H1 (cell line): ENCODE measurements around the gene NFXL1. TPM values are rescaled to one million over a fixed set of nuclear protein-coding genes. Genes with fewer than 3 reads are reported as not detected.

Source experiments
- ATF3 ChIP-seq: IDR thresholded peaks from 2 replicates; pipeline ENCODE4 v1.6.1; 2011; ENCODE audit warnings: low read depth, mild to moderate bottlenecking, low read length; ENCODE audit not compliant: insufficient read depth
- CHD7 ChIP-seq: fragments of 300-600 bp; sonication (generic); IDR thresholded peaks from 2 replicates; pipeline ENCODE4 v1.7.1; 2012; ENCODE audit warnings: low read length, moderate library complexity, mild to moderate bottlenecking, inconsistent platforms; ENCODE audit not compliant: insufficient replicate concordance
- E2F6 ChIP-seq: IDR thresholded peaks from 2 replicates; pipeline ENCODE4 v1.6.1; 2012; ENCODE audit warnings: inconsistent platforms
- GABPA ChIP-seq: IDR thresholded peaks from 2 replicates; pipeline ENCODE4 v1.6.1; 2011; ENCODE audit warnings: mild to moderate bottlenecking, low read length, moderate library complexity, borderline replicate concordance; ENCODE audit not compliant: insufficient read depth
- POLR2AphosphoS5 ChIP-seq: IDR thresholded peaks from 2 replicates; pipeline ENCODE4 v1.6.1; 2011; ENCODE audit warnings: low read depth, low read length
- RFX5 ChIP-seq: IDR thresholded peaks from 2 replicates; pipeline ENCODE4 v1.6.1; 2011; ENCODE audit warnings: low read depth, low read length, improper control_type of control experiment, borderline replicate concordance
- TAF1 ChIP-seq: IDR thresholded peaks from 2 replicates; pipeline ENCODE4 v1.6.1; 2011; ENCODE audit warnings: mild to moderate bottlenecking, low read depth, low read length
- YY1 ChIP-seq: IDR thresholded peaks from 2 replicates; pipeline ENCODE4 v1.6.1; 2011; ENCODE audit warnings: low read depth, mild to moderate bottlenecking, low read length
- polyA plus RNA-seq, 7 experiments: library from polyadenylated mRNA; depleted of rRNA in 3 of 7; stranded (reverse) in 5 of 7; unstranded in 2 of 7; fragments of >200 nt in 5 of 7; fragments of 200-250 nt in 2 of 7; gene quantifications; 1 replicate in 5 of 7; 2 replicates in 1 of 7; 4 replicates in 1 of 7; pipeline versions ENCODE4 v1.2.1 to v1.2.3, GENCODE V29; 2011 to 2013; ENCODE audit warnings: missing spikeins in 2 of 7, mixed read lengths in 2 of 7
- total RNA-seq: library from RNA; stranded (reverse); fragmentation: NEBNext Ultra II Directional; extraction: Animal tissue kit (Norgen Biotek cat#: 25700); gene quantifications from 2 replicates; pipeline ENCODE4 v1.2.1, GENCODE V29; 2021

The NFXL1 gene
- total and polyA plus RNA-seq, 2 of the 8 experiments (the other 6 are each of a cell fraction or from before 2014, with no cell fraction given), result 10.0 to 29.5 TPM

- TF ChIP-seq CHD7 (no peak), GABPA (no peak), ATF3 (no peak), YY1 (no peak), TAF1 (no peak), E2F6 (no peak), RFX5 (no peak), POLR2AphosphoS5 (no peak)
These were observed 77.7 kb downstream of the NFXL1 start (continued) for GRCh38 chr4:47836641-47837093.
